HepG2 (cell line): ENCODE results near the gene RASL12. TPM values are rescaled to one million over a fixed set of nuclear protein-coding genes. Genes with fewer than 3 reads are reported as not detected.

ENCODE experiments used
- GTF3A ChIP-seq: sonication (generic); formaldehyde crosslinking; conservative IDR thresholded peaks from 2 replicates; pipeline ENCODE4 v1.4.0; 2020; ENCODE audit warnings: mild to moderate bottlenecking, missing genetic modification reagents
- HDAC6 ChIP-seq: fragments of 200-600 bp; sonication (generic); IDR thresholded peaks from 2 replicates; pipeline ENCODE4 v1.7.0; 2017; ENCODE audit warnings: mild to moderate bottlenecking, antibody characterized with exemption, low read length, low read depth
- HOXD1 ChIP-seq: sonication (generic); formaldehyde crosslinking; IDR thresholded peaks from 2 replicates; pipeline ENCODE4 v1.5.0; 2020; ENCODE audit warnings: missing genetic modification reagents
- ISL2 ChIP-seq: sonication (generic); formaldehyde crosslinking; IDR thresholded peaks from 2 replicates; pipeline ENCODE4 v1.5.0; 2020; ENCODE audit warnings: missing genetic modification reagents
- PAX8 ChIP-seq: sonication (generic); formaldehyde crosslinking; IDR thresholded peaks from 2 replicates; pipeline ENCODE4 v1.8.0; 2022; ENCODE audit warnings: mild to moderate bottlenecking, missing genetic modification reagents, borderline replicate concordance
- POGZ ChIP-seq: sonication (generic); formaldehyde crosslinking; IDR thresholded peaks from 2 replicates; pipeline ENCODE4 v1.4.0; 2020; ENCODE audit warnings: mild to moderate bottlenecking, missing genetic modification reagents
- RBAK ChIP-seq: sonication (generic); formaldehyde crosslinking; IDR thresholded peaks from 2 replicates; pipeline ENCODE4 v1.5.1; 2020; ENCODE audit warnings: mild to moderate bottlenecking, missing genetic modification reagents
- TSC22D2 ChIP-seq: sonication (generic); formaldehyde crosslinking; IDR thresholded peaks from 2 replicates; pipeline ENCODE4 v1.5.1; 2020; ENCODE audit warnings: missing genetic modification reagents, mild to moderate bottlenecking, borderline replicate concordance
- ZFP37 ChIP-seq: sonication (generic); formaldehyde crosslinking; IDR thresholded peaks from 2 replicates; pipeline ENCODE4 v1.4.0; 2020; ENCODE audit warnings: missing genetic modification reagents, borderline replicate concordance
- ZNF816 ChIP-seq: sonication (generic); formaldehyde crosslinking; IDR thresholded peaks from 2 replicates; pipeline ENCODE4 v1.8.0; 2022; ENCODE audit warnings: missing genetic modification reagents, mild to moderate bottlenecking, borderline replicate concordance
- polyA plus RNA-seq, 8 experiments: library from polyadenylated mRNA; depleted of rRNA in 3 of 8; stranded (reverse) in 7 of 8; unstranded in 1 of 8; fragments of >200 nt; fragmentation: Illumina TruSeq in 4 of 8; extraction: Trizol in 4 of 8; gene quantifications; 2 replicates each; pipeline versions ENCODE4 v1.2.1 to v1.2.3, GENCODE V29; 2011 to 2016; ENCODE audit warnings: low read depth in 4 of 8, missing spikeins in 1 of 8, mixed read lengths in 1 of 8; ENCODE audit not compliant: insufficient read depth in 1 of 8
- total RNA-seq, 5 experiments: library from RNA; depleted of rRNA; stranded (reverse); fragments of >200 nt; fragmentation: Illumina TruSeq; extraction: Trizol; gene quantifications; 2 replicates each; pipeline ENCODE4 v1.2.3, GENCODE V29; 2016; ENCODE audit warnings: low read depth in 1 of 5
- TF ChIP-seq, protein P1 (sequence below): sonication (generic); formaldehyde crosslinking; IDR thresholded peaks from 2 replicates; pipeline ENCODE4 v1.4.0; 2020; ENCODE audit warnings: missing genetic modification reagents, borderline replicate concordance
- TF ChIP-seq, protein P2 (sequence below): fragments of 450-650 bp; IDR thresholded peaks from 2 replicates; pipeline ENCODE4 v1.6.1; 2017
- TF ChIP-seq, protein P3 (sequence below): sonication (generic); formaldehyde crosslinking; IDR thresholded peaks from 2 replicates; pipeline ENCODE4 v1.5.0; 2020; ENCODE audit warnings: missing genetic modification reagents
- TF ChIP-seq, protein P4 (sequence below): sonication (generic); formaldehyde crosslinking; IDR thresholded peaks from 2 replicates; pipeline ENCODE4 v1.5.0; 2020; ENCODE audit warnings: missing genetic modification reagents, mild to moderate bottlenecking, borderline replicate concordance
- TF ChIP-seq, protein P5 (sequence below): sonication (generic); formaldehyde crosslinking; IDR thresholded peaks from 2 replicates; pipeline ENCODE4 v1.5.1; 2020; ENCODE audit warnings: missing genetic modification reagents, mild to moderate bottlenecking, borderline replicate concordance
- TF ChIP-seq, protein P6 (sequence below): sonication (generic); formaldehyde crosslinking; IDR thresholded peaks from 2 replicates; pipeline ENCODE4 v1.4.0; 2020; ENCODE audit warnings: missing genetic modification reagents
- TF ChIP-seq, protein P7 (sequence below): sonication (generic); formaldehyde crosslinking; IDR thresholded peaks from 2 replicates; pipeline ENCODE4 v1.5.1; 2020; ENCODE audit warnings: mild to moderate bottlenecking, missing genetic modification reagents, borderline replicate concordance

RASL12 gene
- total and polyA plus RNA-seq, 2 of the 13 experiments (the other 11 are each of a cell fraction or from before 2014, with no cell fraction given): 0.16 to 0.55 TPM

DNA sequence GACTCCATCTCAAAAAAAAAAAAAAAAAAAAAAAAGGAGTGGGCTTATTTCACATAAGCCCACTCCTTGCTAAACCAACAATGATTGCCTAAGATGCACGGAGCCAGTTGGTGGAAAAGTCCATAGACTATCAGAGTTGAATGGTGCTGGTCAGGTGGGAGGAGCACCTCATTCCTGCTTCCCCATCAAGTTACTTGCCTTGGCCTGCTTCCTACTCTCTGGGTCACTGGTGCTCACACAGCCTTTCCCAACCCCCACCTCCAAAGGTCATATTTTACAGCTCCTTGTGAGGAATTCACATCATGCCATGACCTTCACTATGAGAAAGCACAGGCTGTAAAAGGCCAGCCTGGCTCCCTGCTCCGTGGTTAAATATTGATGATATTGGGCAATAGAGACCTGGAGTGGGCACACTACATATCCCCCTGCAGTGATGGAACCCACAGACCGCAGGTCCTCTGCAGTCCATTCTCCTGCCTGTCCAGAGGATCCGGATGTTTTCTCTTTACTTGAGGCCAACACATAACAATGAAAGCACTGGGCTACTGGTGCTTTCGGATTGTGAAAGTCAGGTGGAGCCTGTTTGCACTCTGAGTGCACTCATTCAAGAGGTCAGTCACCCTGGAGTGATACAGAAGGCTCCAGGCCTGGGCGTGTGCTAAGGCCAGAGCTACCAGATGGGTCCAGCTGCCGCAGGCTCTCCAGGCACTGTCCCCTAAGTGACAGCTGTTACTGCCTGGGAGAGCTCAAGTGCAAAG, 22.9 kb downstream of the RASL12 start, which contains the start of gene SLC51B (continued):
- TF ChIP-seq ZNF816 (CRISPR knock-in tag): no peak
- TF ChIP-seq, protein P1, sequence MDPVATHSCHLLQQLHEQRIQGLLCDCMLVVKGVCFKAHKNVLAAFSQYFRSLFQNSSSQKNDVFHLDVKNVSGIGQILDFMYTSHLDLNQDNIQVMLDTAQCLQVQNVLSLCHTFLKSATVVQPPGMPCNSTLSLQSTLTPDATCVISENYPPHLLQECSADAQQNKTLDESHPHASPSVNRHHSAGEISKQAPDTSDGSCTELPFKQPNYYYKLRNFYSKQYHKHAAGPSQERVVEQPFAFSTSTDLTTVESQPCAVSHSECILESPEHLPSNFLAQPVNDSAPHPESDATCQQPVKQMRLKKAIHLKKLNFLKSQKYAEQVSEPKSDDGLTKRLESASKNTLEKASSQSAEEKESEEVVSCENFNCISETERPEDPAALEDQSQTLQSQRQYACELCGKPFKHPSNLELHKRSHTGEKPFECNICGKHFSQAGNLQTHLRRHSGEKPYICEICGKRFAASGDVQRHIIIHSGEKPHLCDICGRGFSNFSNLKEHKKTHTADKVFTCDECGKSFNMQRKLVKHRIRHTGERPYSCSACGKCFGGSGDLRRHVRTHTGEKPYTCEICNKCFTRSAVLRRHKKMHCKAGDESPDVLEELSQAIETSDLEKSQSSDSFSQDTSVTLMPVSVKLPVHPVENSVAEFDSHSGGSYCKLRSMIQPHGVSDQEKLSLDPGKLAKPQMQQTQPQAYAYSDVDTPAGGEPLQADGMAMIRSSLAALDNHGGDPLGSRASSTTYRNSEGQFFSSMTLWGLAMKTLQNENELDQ (CRISPR knock-in tag): no peak
- TF ChIP-seq TSC22D2 (CRISPR knock-in tag): peak; percentile 66; the same call in 1 of the 2 replicates
- TF ChIP-seq, protein P2, sequence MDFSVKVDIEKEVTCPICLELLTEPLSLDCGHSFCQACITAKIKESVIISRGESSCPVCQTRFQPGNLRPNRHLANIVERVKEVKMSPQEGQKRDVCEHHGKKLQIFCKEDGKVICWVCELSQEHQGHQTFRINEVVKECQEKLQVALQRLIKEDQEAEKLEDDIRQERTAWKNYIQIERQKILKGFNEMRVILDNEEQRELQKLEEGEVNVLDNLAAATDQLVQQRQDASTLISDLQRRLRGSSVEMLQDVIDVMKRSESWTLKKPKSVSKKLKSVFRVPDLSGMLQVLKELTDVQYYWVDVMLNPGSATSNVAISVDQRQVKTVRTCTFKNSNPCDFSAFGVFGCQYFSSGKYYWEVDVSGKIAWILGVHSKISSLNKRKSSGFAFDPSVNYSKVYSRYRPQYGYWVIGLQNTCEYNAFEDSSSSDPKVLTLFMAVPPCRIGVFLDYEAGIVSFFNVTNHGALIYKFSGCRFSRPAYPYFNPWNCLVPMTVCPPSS: no peak
- TF ChIP-seq GTF3A: no peak
- TF ChIP-seq RBAK (CRISPR knock-in tag): peak; percentile 58; the same call in 1 of the 2 replicates
- TF ChIP-seq PAX8: no peak
- TF ChIP-seq HOXD1 (CRISPR knock-in tag): peak; percentile 22; the same call in 1 of the 2 replicates
- TF ChIP-seq, protein P3, sequence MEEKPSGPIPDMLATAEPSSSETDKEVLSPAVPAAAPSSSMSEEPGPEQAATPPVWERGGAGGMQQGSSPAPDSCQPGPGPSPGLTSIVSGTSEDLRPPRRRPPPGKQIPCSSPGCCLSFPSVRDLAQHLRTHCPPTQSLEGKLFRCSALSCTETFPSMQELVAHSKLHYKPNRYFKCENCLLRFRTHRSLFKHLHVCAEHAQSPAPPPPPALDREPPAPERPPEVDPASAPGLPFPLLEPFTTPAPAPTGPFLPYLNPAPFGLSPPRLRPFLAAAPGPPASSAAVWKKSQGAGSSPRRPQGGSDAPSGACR: no peak
- TF ChIP-seq POGZ: peak; percentile 76
- TF ChIP-seq, protein P4, sequence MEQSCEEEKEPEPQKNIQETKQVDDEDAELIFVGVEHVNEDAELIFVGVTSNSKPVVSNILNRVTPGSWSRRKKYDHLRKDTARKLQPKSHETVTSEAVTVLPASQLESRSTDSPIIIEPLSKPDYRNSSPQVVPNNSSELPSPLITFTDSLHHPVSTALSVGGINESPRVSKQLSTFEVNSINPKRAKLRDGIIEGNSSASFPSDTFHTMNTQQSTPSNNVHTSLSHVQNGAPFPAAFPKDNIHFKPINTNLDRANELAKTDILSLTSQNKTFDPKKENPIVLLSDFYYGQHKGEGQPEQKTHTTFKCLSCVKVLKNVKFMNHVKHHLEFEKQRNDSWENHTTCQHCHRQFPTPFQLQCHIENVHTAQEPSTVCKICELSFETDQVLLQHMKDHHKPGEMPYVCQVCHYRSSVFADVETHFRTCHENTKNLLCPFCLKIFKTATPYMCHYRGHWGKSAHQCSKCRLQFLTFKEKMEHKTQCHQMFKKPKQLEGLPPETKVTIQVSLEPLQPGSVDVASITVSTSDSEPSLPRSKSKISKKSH (CRISPR knock-in tag): no peak
- no peak; the same call in 1 of the 2 replicates for TF ChIP-seq ZFP37
- TF ChIP-seq, protein P5, sequence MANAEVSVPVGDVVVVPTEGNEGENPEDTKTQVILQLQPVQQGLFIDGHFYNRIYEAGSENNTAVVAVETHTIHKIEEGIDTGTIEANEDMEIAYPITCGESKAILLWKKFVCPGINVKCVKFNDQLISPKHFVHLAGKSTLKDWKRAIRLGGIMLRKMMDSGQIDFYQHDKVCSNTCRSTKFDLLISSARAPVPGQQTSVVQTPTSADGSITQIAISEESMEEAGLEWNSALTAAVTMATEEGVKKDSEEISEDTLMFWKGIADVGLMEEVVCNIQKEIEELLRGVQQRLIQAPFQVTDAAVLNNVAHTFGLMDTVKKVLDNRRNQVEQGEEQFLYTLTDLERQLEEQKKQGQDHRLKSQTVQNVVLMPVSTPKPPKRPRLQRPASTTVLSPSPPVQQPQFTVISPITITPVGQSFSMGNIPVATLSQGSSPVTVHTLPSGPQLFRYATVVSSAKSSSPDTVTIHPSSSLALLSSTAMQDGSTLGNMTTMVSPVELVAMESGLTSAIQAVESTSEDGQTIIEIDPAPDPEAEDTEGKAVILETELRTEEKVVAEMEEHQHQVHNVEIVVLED: peak; percentile 54; the same call in 1 of the 2 replicates
- TF ChIP-seq, protein P6, sequence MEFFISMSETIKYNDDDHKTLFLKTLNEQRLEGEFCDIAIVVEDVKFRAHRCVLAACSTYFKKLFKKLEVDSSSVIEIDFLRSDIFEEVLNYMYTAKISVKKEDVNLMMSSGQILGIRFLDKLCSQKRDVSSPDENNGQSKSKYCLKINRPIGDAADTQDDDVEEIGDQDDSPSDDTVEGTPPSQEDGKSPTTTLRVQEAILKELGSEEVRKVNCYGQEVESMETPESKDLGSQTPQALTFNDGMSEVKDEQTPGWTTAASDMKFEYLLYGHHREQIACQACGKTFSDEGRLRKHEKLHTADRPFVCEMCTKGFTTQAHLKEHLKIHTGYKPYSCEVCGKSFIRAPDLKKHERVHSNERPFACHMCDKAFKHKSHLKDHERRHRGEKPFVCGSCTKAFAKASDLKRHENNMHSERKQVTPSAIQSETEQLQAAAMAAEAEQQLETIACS (CRISPR knock-in tag): no peak
- peak; percentile 72; the same call in 1 of the 2 replicates for TF ChIP-seq ISL2 (CRISPR knock-in tag)
- TF ChIP-seq, protein P7, sequence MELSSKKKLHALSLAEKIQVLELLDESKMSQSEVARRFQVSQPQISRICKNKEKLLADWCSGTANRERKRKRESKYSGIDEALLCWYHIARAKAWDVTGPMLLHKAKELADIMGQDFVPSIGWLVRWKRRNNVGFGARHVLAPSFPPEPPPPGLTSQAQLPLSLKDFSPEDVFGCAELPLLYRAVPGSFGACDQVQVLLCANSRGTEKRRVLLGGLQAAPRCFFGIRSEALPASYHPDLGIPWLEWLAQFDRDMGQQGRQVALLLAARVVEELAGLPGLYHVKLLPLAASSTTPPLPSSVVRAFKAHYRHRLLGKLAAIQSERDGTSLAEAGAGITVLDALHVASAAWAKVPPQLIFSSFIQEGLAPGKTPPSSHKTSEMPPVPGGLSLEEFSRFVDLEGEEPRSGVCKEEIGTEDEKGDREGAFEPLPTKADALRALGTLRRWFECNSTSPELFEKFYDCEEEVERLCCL (CRISPR knock-in tag): no peak
- no peak for TF ChIP-seq HDAC6
